Natural killer cell (primary cell): ENCODE data around the gene S100A6. TPM values are rescaled to one million over a fixed set of nuclear protein-coding genes. Genes with fewer than 3 reads are reported as not detected.

Experiments
- ATAC-seq, 3 donors: fragments of 150-1000 bp in 2 of 3; fragments of 200-7000 bp in 1 of 3; cut with Tn5 transposase; 1 replicate in 1 of 3; 2 replicates in 2 of 3; pipeline ENCODE4 v1.10.0; 2021; ENCODE audit warnings: mild to moderate bottlenecking in 2 of 3, moderate library complexity in 2 of 3
- DNase-seq, 2 donors: peaks; one replicate each; pipeline versions ENCODE4 v3.0.0 to v3.0.0-alpha.2; 2013 to 2021; ENCODE audit warnings: mixed read lengths in 1 of 2
- H3K27ac ChIP-seq: one replicate; pipeline ENCODE4 v1.5.1; 2013; ENCODE audit warnings: mild to moderate bottlenecking, low read length
- H3K27me3 ChIP-seq: one replicate; pipeline ENCODE4 v1.6.1; 2013; ENCODE audit warnings: low read length; ENCODE audit not compliant: control insufficient read depth, insufficient read depth
- H3K36me3 ChIP-seq: one replicate; pipeline ENCODE4 v1.6.1; 2013; ENCODE audit warnings: low read length; ENCODE audit not compliant: control insufficient read depth, insufficient read depth
- H3K4me1 ChIP-seq: one replicate; pipeline ENCODE4 v1.6.1; 2013; ENCODE audit warnings: low read length; ENCODE audit not compliant: control insufficient read depth, insufficient read depth
- H3K4me3 ChIP-seq: one replicate; pipeline ENCODE4 v1.5.1; 2013; ENCODE audit warnings: low read length
- H3K9me3 ChIP-seq: one replicate; pipeline ENCODE4 v1.6.1; 2013; ENCODE audit warnings: low read length; ENCODE audit not compliant: control insufficient read depth, insufficient read depth
- H3K27ac Mint-ChIP-seq, 2 donors: one replicate each; pipeline ENCODE4 v1.8.0; 2022; ENCODE audit warnings: mild to moderate bottlenecking in 2 of 2, mixed read lengths in 2 of 2, moderate library complexity in 1 of 2
- H3K27me3 Mint-ChIP-seq, 2 donors: one replicate each; pipeline ENCODE4 v1.8.0; 2022; ENCODE audit warnings: low read depth in 2 of 2, mixed read lengths in 2 of 2
- H3K36me3 Mint-ChIP-seq: one replicate; pipeline ENCODE4 v1.8.0; 2022; ENCODE audit warnings: mixed read lengths
- H3K4me1 Mint-ChIP-seq, 2 donors: one replicate each; pipeline ENCODE4 v1.8.0; 2022; ENCODE audit warnings: mixed read lengths in 2 of 2
- H3K4me3 Mint-ChIP-seq: one replicate; pipeline ENCODE4 v1.8.0; 2022; ENCODE audit warnings: mild to moderate bottlenecking, moderate library complexity, mixed read lengths
- H3K9me3 Mint-ChIP-seq, 2 donors: one replicate each; pipeline ENCODE4 v1.8.0; 2022; ENCODE audit warnings: mixed read lengths in 2 of 2
- CTCF ChIP-seq: fragments of 200-600 bp; IDR thresholded peaks from one replicate; pipeline ENCODE4 v1.8.0; 2022; ENCODE audit warnings: antibody characterized with exemption
- WGBS: methylation state at CpG from one replicate; pipeline ENCODE4 v1.1.7; 2013; ENCODE audit warnings: missing lambda C conversion rate; ENCODE audit not compliant: insufficient coverage; 5-methylcytosine and 5-hydroxymethylcytosine counted together
- intact Hi-C: fragments of 100-400 bp; cut with micrococcal nuclease; formaldehyde crosslinking; loops from one replicate; pipeline ENCODE4 v1.14.2; 2022
- total RNA-seq, 4 donors: library from RNA; stranded (reverse); fragments of 120-200 nt in 1 of 4; gene quantifications; one replicate each; pipeline versions ENCODE4 v1.2.3 to v1.2.4, GENCODE V29; 2013 to 2022

S100A6 gene
- total RNA-seq, 3 donors from 2014 or later (not counting 1 experiment from before 2014, with no cell fraction given), result 174 to 261 (median 245) TPM

- intact Hi-C loops, result no loop called here
- Histone ChIP-seq H3K4me1 (no peaks in the 10 kb centered on the region), H3K27me3 (no peaks in the 10 kb centered on the region), H3K27ac (no peak overlapping the region), H3K36me3 (no peaks in the 10 kb centered on the region), H3K9me3 (no peaks in the 10 kb centered on the region), H3K4me3 (no peak overlapping the region)
- DNase-seq (no peak), ATAC-seq (no peak)
- Mint-ChIP-seq H3K36me3 (no peaks in the 10 kb centered on the region), H3K4me1 (peaks cover 0 to 4% of the 10 kb centered on the region in 2 donors), H3K4me3 (no peak overlapping the region), H3K27ac (no peak overlapping the region), H3K9me3 (no peaks in the 10 kb centered on the region), H3K27me3 (peaks cover 20 to 24% of the 10 kb centered on the region in 2 donors)
- 90% methylated on average over 2 of the region's 2 CpGs for WGBS
- no peak for TF ChIP-seq CTCF
Observed at GRCh38 chr1:153487707-153488106, 48.1 kb downstream of the S100A6 start.

- no peaks in the 10 kb centered on the region for H3K36me3 Mint-ChIP-seq
- no peak for ATAC-seq
Observed at GRCh38 chr1:153485863-153486262, 49.9 kb downstream of the S100A6 start.

More at GRCh38 chr1:153485863-153486262, 49.9 kb downstream of the S100A6 start:
- DNase-seq, result no peak
- 92% methylated on average over 2 of the region's 2 CpGs for WGBS
- no peak overlapping the region for H3K27ac ChIP-seq
- Mint-ChIP-seq H3K4me1 (peaks cover 0 to 2% of the 10 kb centered on the region in 2 donors), H3K9me3 (no peaks in the 10 kb centered on the region), H3K27me3 (peaks cover 27 to 37% of the 10 kb centered on the region in 2 donors), H3K27ac (no peak overlapping the region), H3K4me3 (no peak overlapping the region)
- H3K4me3 ChIP-seq, result no peak overlapping the region
- intact Hi-C loops, result no loop called here
- no peaks in the 10 kb centered on the region for H3K9me3 ChIP-seq
- H3K4me1 ChIP-seq, result no peaks in the 10 kb centered on the region
- no peak for TF ChIP-seq CTCF
- no peaks in the 10 kb centered on the region for H3K36me3 ChIP-seq
- no peaks in the 10 kb centered on the region for H3K27me3 ChIP-seq

Other genes starting within 250 kb of the S100A6 start
- not detected for gene PGLYRP3, start 223.0 kb downstream of the S100A6 start, total RNA-seq
- not detected for gene PGLYRP4, start 187.2 kb downstream of the S100A6 start, total RNA-seq
- gene S100A9, start 178.1 kb downstream of the S100A6 start, total RNA-seq, result 100 to 1,000 TPM in 2 of 3 donors, 10 to 100 TPM in 1; 13.1 to 334 (median 116) TPM
- 10 to 100 TPM in 2 of 3 donors, not detected in 1; 11.4 to 20.4 TPM for gene S100A12, start 160.4 kb downstream of the S100A6 start, total RNA-seq
- 100 to 1,000 TPM in 1 of 3 donors, 10 to 100 TPM in 1, 1 to 10 TPM in 1; 1.8 to 220 (median 75.8) TPM for gene S100A8, start 144.9 kb downstream of the S100A6 start, total RNA-seq
- gene S100A7A, start 119.5 kb downstream of the S100A6 start, total RNA-seq, result not detected
- not detected for gene S100A7, start 75.3 kb downstream of the S100A6 start, total RNA-seq
- not detected for gene S100A5, start 4.9 kb upstream of the S100A6 start, total RNA-seq
- 100 to 1,000 TPM; 509 to 689 (median 597) TPM for gene S100A4, start 9.8 kb upstream of the S100A6 start, total RNA-seq
- not detected for gene S100A3, start 13.3 kb upstream of the S100A6 start, total RNA-seq
- gene S100A2, start 29.9 kb upstream of the S100A6 start, total RNA-seq, result not detected
- not detected for gene S100A16, start 77.1 kb upstream of the S100A6 start, total RNA-seq
- gene S100A14, start 80.3 kb upstream of the S100A6 start, total RNA-seq, result not detected
- gene S100A13, start 91.5 kb upstream of the S100A6 start, total RNA-seq, result 1 to 10 TPM; 4.0 to 5.8 (median 4.1) TPM
- not detected for gene S100A1, start 92.4 kb upstream of the S100A6 start, total RNA-seq
- 100 to 1,000 TPM in 2 of 3 donors, 10 to 100 TPM in 1; 94.7 to 110 (median 106) TPM for gene CHTOP, start 98.1 kb upstream of the S100A6 start, total RNA-seq
- gene SNAPIN, start 122.7 kb upstream of the S100A6 start, total RNA-seq, result 10 to 100 TPM; 21.0 to 25.5 (median 23.5) TPM
- gene ILF2, start 135.0 kb upstream of the S100A6 start, total RNA-seq, result 100 to 1,000 TPM in 2 of 3 donors, 10 to 100 TPM in 1; 97.6 to 134 (median 110) TPM
- gene NPR1, start 142.7 kb upstream of the S100A6 start, total RNA-seq, result not detected
- gene INTS3, start 192.1 kb upstream of the S100A6 start, total RNA-seq, result 10 to 100 TPM; 44.3 to 55.3 (median 44.5) TPM
- gene SLC27A3, start 239.4 kb upstream of the S100A6 start, total RNA-seq, result 100 to 1,000 TPM in 1 of 3 donors, 10 to 100 TPM in 2; 65.3 to 107 (median 89.8) TPM